HEK293 (cell line): ENCODE data around the gene GLCE.

ENCODE experiments used
- FEZF1 ChIP-seq: fragments of 450-650 bp; formaldehyde crosslinking; IDR thresholded peaks from 2 replicates; pipeline ENCODE4 v1.5.1; 2016; ENCODE audit warnings: missing biosample characterization, missing genetic modification characterization
- GLI2 ChIP-seq: fragments of 450-650 bp; formaldehyde crosslinking; IDR thresholded peaks from 2 replicates; pipeline ENCODE4; 2017; ENCODE audit warnings: missing biosample characterization, missing genetic modification characterization, low read depth, borderline replicate concordance
- KLF16 ChIP-seq: fragments of 450-650 bp; formaldehyde crosslinking; IDR thresholded peaks from 2 replicates; pipeline ENCODE4 v1.5.1; 2017; ENCODE audit warnings: missing biosample characterization, missing genetic modification characterization
- SETDB1 ChIP-seq: IDR thresholded peaks from one replicate; pipeline ENCODE4 v1.6.1; 2017; ENCODE audit warnings: mild to moderate bottlenecking, low read length, moderate library complexity, mixed read lengths; ENCODE audit not compliant: insufficient read length
- YY1 ChIP-seq: fragments of 450-650 bp; formaldehyde crosslinking; IDR thresholded peaks from 2 replicates; pipeline ENCODE4 v1.5.1; 2018; ENCODE audit warnings: missing biosample characterization, missing genetic modification characterization
- ZBTB17 ChIP-seq: fragments of 450-650 bp; formaldehyde crosslinking; IDR thresholded peaks from 2 replicates; pipeline ENCODE4 v1.5.1; 2016; ENCODE audit warnings: missing biosample characterization, missing genetic modification characterization
- ZBTB20 ChIP-seq: fragments of 450-650 bp; formaldehyde crosslinking; IDR thresholded peaks from 2 replicates; pipeline ENCODE4 v1.5.1; 2016; ENCODE audit warnings: missing biosample characterization, missing genetic modification characterization
- ZBTB44 ChIP-seq: fragments of 450-650 bp; IDR thresholded peaks from 2 replicates; pipeline ENCODE4 v1.5.1; 2018; ENCODE audit warnings: missing biosample characterization, mild to moderate bottlenecking, missing genetic modification characterization
- ZBTB48 ChIP-seq: fragments of 450-650 bp; formaldehyde crosslinking; IDR thresholded peaks from 2 replicates; pipeline ENCODE4 v1.5.1; 2016; ENCODE audit warnings: missing biosample characterization, missing genetic modification characterization
- ZFHX2 ChIP-seq: fragments of 450-650 bp; formaldehyde crosslinking; conservative IDR thresholded peaks from 2 replicates; pipeline ENCODE4 v1.5.1; 2016; ENCODE audit warnings: missing biosample characterization, missing genetic modification characterization
- ZNF138 ChIP-seq: fragments of 450-650 bp; formaldehyde crosslinking; IDR thresholded peaks from 2 replicates; pipeline ENCODE4 v1.5.1; 2016; ENCODE audit warnings: missing biosample characterization, missing genetic modification characterization, borderline replicate concordance
- ZNF155 ChIP-seq: fragments of 450-650 bp; formaldehyde crosslinking; IDR thresholded peaks from 2 replicates; pipeline ENCODE4 v1.5.1; 2016; ENCODE audit warnings: missing biosample characterization, missing genetic modification characterization
- ZNF175 ChIP-seq: fragments of 450-650 bp; formaldehyde crosslinking; IDR thresholded peaks from 2 replicates; pipeline ENCODE4 v1.5.1; 2016; ENCODE audit warnings: missing biosample characterization, missing genetic modification characterization
- ZNF248 ChIP-seq: fragments of 450-650 bp; formaldehyde crosslinking; IDR thresholded peaks from 2 replicates; pipeline ENCODE4 v1.5.1; 2017; ENCODE audit warnings: missing biosample characterization, missing genetic modification characterization
- ZNF266 ChIP-seq: fragments of 450-650 bp; formaldehyde crosslinking; IDR thresholded peaks from 2 replicates; pipeline ENCODE4 v1.5.1; 2016; ENCODE audit warnings: missing biosample characterization, missing genetic modification characterization, low read depth
- ZNF394 ChIP-seq: fragments of 450-650 bp; formaldehyde crosslinking; IDR thresholded peaks from 2 replicates; pipeline ENCODE4 v1.5.1; 2016; ENCODE audit warnings: missing biosample characterization, missing genetic modification characterization, mild to moderate bottlenecking, moderate library complexity, borderline replicate concordance
- ZNF433 ChIP-seq: fragments of 450-650 bp; formaldehyde crosslinking; IDR thresholded peaks from 2 replicates; pipeline ENCODE4 v1.5.1; 2016; ENCODE audit warnings: missing biosample characterization, missing genetic modification characterization, low read depth
- ZNF510 ChIP-seq: fragments of 450-650 bp; formaldehyde crosslinking; IDR thresholded peaks from 2 replicates; pipeline ENCODE4 v1.5.1; 2018; ENCODE audit warnings: mild to moderate bottlenecking, missing genetic modification characterization, missing biosample characterization; ENCODE audit not compliant: insufficient replicate concordance
- ZNF513 ChIP-seq: fragments of 450-650 bp; IDR thresholded peaks from 2 replicates; pipeline ENCODE4 v1.5.1; 2018; ENCODE audit warnings: missing biosample characterization, missing genetic modification characterization
- ZNF514 ChIP-seq: fragments of 450-650 bp; formaldehyde crosslinking; IDR thresholded peaks from 2 replicates; pipeline ENCODE4 v1.5.1; 2016; ENCODE audit warnings: missing biosample characterization, missing genetic modification characterization
- ZNF571 ChIP-seq: fragments of 450-650 bp; formaldehyde crosslinking; IDR thresholded peaks from 2 replicates; pipeline ENCODE4 v1.5.0; 2017; ENCODE audit warnings: missing biosample characterization, missing genetic modification characterization
- ZNF624 ChIP-seq: fragments of 450-650 bp; formaldehyde crosslinking; IDR thresholded peaks from 2 replicates; pipeline ENCODE4 v1.5.1; 2017; ENCODE audit warnings: missing biosample characterization, missing genetic modification characterization
- ZNF654 ChIP-seq: fragments of 450-650 bp; formaldehyde crosslinking; IDR thresholded peaks from 2 replicates; pipeline ENCODE4 v1.5.1; 2016; ENCODE audit warnings: low read depth, missing biosample characterization, missing genetic modification characterization
- ZNF776 ChIP-seq: fragments of 450-650 bp; formaldehyde crosslinking; IDR thresholded peaks from 2 replicates; pipeline ENCODE4 v1.5.0; 2017; ENCODE audit warnings: missing biosample characterization, missing genetic modification characterization, borderline replicate concordance
- ZNF791 ChIP-seq: fragments of 450-650 bp; formaldehyde crosslinking; IDR thresholded peaks from 2 replicates; pipeline ENCODE4 v1.5.1; 2016; ENCODE audit warnings: missing biosample characterization, missing genetic modification characterization
- ZNF837 ChIP-seq: fragments of 450-650 bp; formaldehyde crosslinking; IDR thresholded peaks from 2 replicates; pipeline ENCODE4 v1.5.1; 2016; ENCODE audit warnings: missing biosample characterization, missing genetic modification characterization
- TF ChIP-seq, protein P1 (sequence below): fragments of 450-650 bp; formaldehyde crosslinking; IDR thresholded peaks from 2 replicates; pipeline ENCODE4 v1.5.1; 2016; ENCODE audit warnings: missing biosample characterization, missing genetic modification characterization
- TF ChIP-seq, protein P2 (sequence below): fragments of 450-650 bp; formaldehyde crosslinking; IDR thresholded peaks from 2 replicates; pipeline ENCODE4 v1.5.1; 2016; ENCODE audit warnings: missing biosample characterization, missing genetic modification characterization
- TF ChIP-seq, protein P3 (sequence below): fragments of 450-650 bp; formaldehyde crosslinking; IDR thresholded peaks from 2 replicates; pipeline ENCODE4 v1.5.1; 2016; ENCODE audit warnings: missing biosample characterization, missing genetic modification characterization
- TF ChIP-seq, protein P4 (sequence below): fragments of 450-650 bp; formaldehyde crosslinking; IDR thresholded peaks from 2 replicates; pipeline ENCODE4 v1.5.1; 2017; ENCODE audit warnings: missing biosample characterization, mild to moderate bottlenecking, missing genetic modification characterization, moderate library complexity

The GLCE gene

GRCh38 chr15:69298697-69299441 is 138.4 kb downstream of the GLCE start, which contains the start of gene PAQR5 (continued):
- TF ChIP-seq ZNF394 (tag by site-specific recombination) (no peak), ZNF138 (tag by site-specific recombination) (no peak), ZNF514 (tag by site-specific recombination) (no peak), ZNF510 (tag by site-specific recombination) (no peak), SETDB1 (no peak), ZBTB17 (tag by site-specific recombination) (no peak), ZBTB44 (tag by site-specific recombination) (0 out of 2 replicates have a peak, but pooled peaks have one; percentile 43), ZNF654 (no peak), ZNF776 (tag by site-specific recombination) (no peak), ZNF837 (tag by site-specific recombination) (no peak), ZFHX2 (tag by site-specific recombination) (peak; percentile 54; the same call in 1 of the 2 replicates), ZNF791 (tag by site-specific recombination) (no peak), ZBTB20 (tag by site-specific recombination) (peak; percentile 51; the same call in 1 of the 2 replicates), ZNF624 (tag by site-specific recombination) (no peak), YY1 (peak; percentile 27; the same call in 1 of the 2 replicates), ZNF248 (tag by site-specific recombination) (no peak), KLF16 (tag by site-specific recombination) (0 out of 2 replicates have a peak, but pooled peaks have one; percentile 41), ZNF433 (no peak), FEZF1 (tag by site-specific recombination) (no peak), ZNF266 (tag by site-specific recombination) (no peak), ZNF513 (tag by site-specific recombination) (no peak), ZBTB48 (tag by site-specific recombination) (0 out of 2 replicates have a peak, but pooled peaks have one; percentile 6), ZNF175 (tag by site-specific recombination) (no peak), ZNF571 (tag by site-specific recombination) (no peak), ZNF155 (no peak), GLI2 (no peak)
- TF ChIP-seq, protein P1, sequence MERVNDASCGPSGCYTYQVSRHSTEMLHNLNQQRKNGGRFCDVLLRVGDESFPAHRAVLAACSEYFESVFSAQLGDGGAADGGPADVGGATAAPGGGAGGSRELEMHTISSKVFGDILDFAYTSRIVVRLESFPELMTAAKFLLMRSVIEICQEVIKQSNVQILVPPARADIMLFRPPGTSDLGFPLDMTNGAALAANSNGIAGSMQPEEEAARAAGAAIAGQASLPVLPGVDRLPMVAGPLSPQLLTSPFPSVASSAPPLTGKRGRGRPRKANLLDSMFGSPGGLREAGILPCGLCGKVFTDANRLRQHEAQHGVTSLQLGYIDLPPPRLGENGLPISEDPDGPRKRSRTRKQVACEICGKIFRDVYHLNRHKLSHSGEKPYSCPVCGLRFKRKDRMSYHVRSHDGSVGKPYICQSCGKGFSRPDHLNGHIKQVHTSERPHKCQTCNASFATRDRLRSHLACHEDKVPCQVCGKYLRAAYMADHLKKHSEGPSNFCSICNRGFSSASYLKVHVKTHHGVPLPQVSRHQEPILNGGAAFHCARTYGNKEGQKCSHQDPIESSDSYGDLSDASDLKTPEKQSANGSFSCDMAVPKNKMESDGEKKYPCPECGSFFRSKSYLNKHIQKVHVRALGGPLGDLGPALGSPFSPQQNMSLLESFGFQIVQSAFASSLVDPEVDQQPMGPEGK (tag by site-specific recombination) = peak; percentile 27; the same call in 1 of the 2 replicates
- TF ChIP-seq, protein P2, sequence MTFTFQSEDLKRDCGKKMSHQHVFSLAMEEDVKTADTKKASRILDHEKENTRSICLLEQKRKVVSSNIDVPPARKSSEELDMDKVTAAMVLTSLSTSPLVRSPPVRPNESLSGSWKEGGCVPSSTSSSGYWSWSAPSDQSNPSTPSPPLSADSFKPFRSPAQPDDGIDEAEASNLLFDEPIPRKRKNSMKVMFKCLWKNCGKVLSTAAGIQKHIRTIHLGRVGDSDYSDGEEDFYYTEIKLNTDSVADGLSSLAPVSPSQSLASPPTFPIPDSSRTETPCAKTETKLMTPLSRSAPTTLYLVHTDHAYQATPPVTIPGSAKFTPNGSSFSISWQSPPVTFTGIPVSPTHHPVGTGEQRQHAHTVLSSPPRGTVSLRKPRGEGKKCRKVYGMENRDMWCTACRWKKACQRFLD (tag by site-specific recombination) = no peak
- TF ChIP-seq, protein P3, sequence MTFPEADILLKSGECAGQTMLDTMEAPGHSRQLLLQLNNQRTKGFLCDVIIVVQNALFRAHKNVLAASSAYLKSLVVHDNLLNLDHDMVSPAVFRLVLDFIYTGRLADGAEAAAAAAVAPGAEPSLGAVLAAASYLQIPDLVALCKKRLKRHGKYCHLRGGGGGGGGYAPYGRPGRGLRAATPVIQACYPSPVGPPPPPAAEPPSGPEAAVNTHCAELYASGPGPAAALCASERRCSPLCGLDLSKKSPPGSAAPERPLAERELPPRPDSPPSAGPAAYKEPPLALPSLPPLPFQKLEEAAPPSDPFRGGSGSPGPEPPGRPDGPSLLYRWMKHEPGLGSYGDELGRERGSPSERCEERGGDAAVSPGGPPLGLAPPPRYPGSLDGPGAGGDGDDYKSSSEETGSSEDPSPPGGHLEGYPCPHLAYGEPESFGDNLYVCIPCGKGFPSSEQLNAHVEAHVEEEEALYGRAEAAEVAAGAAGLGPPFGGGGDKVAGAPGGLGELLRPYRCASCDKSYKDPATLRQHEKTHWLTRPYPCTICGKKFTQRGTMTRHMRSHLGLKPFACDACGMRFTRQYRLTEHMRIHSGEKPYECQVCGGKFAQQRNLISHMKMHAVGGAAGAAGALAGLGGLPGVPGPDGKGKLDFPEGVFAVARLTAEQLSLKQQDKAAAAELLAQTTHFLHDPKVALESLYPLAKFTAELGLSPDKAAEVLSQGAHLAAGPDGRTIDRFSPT = no peak
- TF ChIP-seq, protein P4, sequence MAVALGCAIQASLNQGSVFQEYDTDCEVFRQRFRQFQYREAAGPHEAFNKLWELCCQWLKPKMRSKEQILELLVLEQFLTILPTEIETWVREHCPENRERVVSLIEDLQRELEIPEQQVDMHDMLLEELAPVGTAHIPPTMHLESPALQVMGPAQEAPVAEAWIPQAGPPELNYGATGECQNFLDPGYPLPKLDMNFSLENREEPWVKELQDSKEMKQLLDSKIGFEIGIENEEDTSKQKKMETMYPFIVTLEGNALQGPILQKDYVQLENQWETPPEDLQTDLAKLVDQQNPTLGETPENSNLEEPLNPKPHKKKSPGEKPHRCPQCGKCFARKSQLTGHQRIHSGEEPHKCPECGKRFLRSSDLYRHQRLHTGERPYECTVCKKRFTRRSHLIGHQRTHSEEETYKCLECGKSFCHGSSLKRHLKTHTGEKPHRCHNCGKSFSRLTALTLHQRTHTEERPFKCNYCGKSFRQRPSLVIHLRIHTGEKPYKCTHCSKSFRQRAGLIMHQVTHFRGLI (tag by site-specific recombination) = no peak
